ENCODE measurements around the gene AKR1C1. TPM values are rescaled to one million over a fixed set of nuclear protein-coding genes. Genes with fewer than 3 reads are reported as not detected.
"Not testable (repeated sequence)": the region's sequence is repeated elsewhere in the genome, so short reads cannot be mapped to it uniquely, and the experiment has no call there.

Gene AKR1C1
- total RNA-seq, 1 experiment from 2014 or later = 0.31 TPM

DNA sequence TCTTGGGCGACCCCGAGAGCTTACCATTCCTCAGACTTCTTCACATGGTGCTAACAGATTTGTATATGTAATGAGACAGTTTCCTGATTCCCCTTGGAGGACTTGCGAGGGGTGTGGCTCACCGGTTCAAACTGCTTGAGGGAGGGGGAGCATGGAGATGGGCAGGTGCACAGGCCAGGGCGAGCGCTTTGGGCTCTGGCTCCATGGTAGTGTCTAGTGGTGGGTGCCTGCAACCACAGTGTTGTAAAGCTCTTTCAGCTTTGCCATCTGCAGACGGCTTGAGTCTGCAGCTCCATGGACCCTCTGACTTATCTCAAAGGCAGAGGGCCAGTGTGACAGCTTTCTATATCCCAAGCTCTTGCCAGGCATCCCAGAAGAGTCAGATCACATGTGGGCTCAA, 7.1 kb upstream of the AKR1C1 start:
- POLR2A ChIA-PET; CTCF ChIA-PET; intact Hi-C loops (cut with micrococcal nuclease; ENCODE audit: unreplicated experiment): not testable (repeated sequence)

DNA sequence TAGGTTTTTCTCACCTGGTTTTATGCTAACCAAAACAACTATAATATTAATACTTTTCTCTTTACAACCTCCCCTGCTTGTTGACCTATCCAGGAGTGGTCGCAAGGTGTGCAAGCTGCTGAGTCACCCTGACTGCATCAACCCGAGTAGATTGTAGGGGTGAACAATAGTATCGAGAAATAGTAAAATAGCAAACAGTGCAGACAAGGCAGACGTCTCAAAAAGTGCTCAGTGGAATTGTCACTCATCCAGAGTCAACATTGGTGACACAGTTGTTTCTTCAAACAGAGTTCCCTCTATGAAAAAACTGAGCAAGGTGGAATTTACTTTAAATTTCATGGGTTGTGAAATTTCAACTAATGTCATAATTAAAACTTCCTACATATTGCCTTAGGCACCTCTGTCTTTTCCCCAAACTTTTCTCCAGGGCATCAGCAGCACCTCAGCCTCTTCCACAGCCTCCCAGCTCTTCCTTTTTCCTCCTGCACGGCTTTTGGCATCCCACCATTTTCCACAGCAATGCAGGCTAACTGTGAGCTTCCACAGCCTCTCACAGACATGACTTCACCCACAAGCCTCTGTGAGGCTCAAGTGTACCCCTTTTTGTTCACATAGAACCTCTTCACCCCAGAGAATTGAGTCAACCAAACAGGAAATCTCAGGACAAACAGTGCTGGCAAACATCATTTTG, 6.1 kb upstream of the AKR1C1 start:
- intact Hi-C loops (cut with micrococcal nuclease; ENCODE audit: unreplicated experiment); BruUV-seq (replicated peaks); H3K27me3 ChIP-seq (ENCODE audit: control insufficient read depth, insufficient read depth, low read length); H3K9me3 ChIP-seq (ENCODE audit: control insufficient read depth, insufficient read depth, low read depth, low read length); in situ Hi-C loops (cut with HindIII; ENCODE audit: low pct_unique_long_range_greater_than_20kb, low sequenced_read_pairs); ATAC-seq; H3K4me3 ChIP-seq (ENCODE audit: low read depth in 2 of 2, low read length in 2 of 2); H3K36me3 ChIP-seq (ENCODE audit: control insufficient read depth, insufficient read depth, low read length); DNase-seq (ENCODE audit: low read depth, low spot score); CTCF ChIA-PET; H3K4me1 ChIP-seq (ENCODE audit: control insufficient read depth, insufficient read depth, low read length); POLR2A ChIA-PET; H3K27ac ChIP-seq (ENCODE audit: low read length): not testable (repeated sequence)

More for the DNA sequence above, 7.1 kb upstream of the AKR1C1 start:
- H3K4me3 ChIP-seq (ENCODE audit: low read depth in 2 of 2, low read length in 2 of 2); H3K27me3 ChIP-seq (ENCODE audit: control insufficient read depth, insufficient read depth, low read length); in situ Hi-C loops (cut with HindIII; ENCODE audit: low pct_unique_long_range_greater_than_20kb, low sequenced_read_pairs); H3K27ac ChIP-seq (ENCODE audit: low read length); DNase-seq (ENCODE audit: low read depth, low spot score); ATAC-seq; H3K9me3 ChIP-seq (ENCODE audit: control insufficient read depth, insufficient read depth, low read depth, low read length); H3K4me1 ChIP-seq (ENCODE audit: control insufficient read depth, insufficient read depth, low read length); H3K36me3 ChIP-seq (ENCODE audit: control insufficient read depth, insufficient read depth, low read length); BruUV-seq (replicated peaks): not testable (repeated sequence)

DNA sequence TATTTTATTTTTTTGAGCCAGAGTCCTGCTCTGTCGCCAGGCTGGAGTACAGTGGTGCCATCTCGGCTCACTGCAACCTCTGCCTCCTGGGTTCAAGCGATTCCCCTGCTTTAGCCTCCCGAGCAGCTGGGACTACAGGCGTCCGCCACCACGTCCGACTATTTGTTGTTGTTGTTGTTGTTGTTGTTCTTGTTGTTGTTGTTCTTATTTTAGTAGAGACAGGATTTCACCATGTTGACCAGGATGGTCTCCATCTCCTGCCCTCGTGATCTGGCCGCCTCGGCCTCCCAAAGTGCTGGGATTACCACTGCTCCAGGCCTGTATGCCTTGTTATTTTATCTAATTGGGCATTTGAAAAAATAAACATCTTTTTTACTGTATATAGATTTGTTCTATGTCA, 1.7 kb upstream of the AKR1C1 start:
- ATAC-seq; H3K4me1 ChIP-seq (ENCODE audit: control insufficient read depth, insufficient read depth, low read length); CTCF ChIA-PET; H3K9me3 ChIP-seq (ENCODE audit: control insufficient read depth, insufficient read depth, low read depth, low read length); DNase-seq (ENCODE audit: low read depth, low spot score); H3K4me3 ChIP-seq (ENCODE audit: low read depth in 2 of 2, low read length in 2 of 2); in situ Hi-C loops (cut with HindIII; ENCODE audit: low pct_unique_long_range_greater_than_20kb, low sequenced_read_pairs); H3K36me3 ChIP-seq (ENCODE audit: control insufficient read depth, insufficient read depth, low read length); H3K27me3 ChIP-seq (ENCODE audit: control insufficient read depth, insufficient read depth, low read length); intact Hi-C loops (cut with micrococcal nuclease; ENCODE audit: unreplicated experiment); BruUV-seq (replicated peaks); H3K27ac ChIP-seq (ENCODE audit: low read length): not testable (repeated sequence)
- POLR2A ChIA-PET = interaction anchor here (0.7 kb wide), 1 partner anchor 118 kb away, joined by 3 read pairs; no protein-coding TSS in a partner anchor

DNA sequence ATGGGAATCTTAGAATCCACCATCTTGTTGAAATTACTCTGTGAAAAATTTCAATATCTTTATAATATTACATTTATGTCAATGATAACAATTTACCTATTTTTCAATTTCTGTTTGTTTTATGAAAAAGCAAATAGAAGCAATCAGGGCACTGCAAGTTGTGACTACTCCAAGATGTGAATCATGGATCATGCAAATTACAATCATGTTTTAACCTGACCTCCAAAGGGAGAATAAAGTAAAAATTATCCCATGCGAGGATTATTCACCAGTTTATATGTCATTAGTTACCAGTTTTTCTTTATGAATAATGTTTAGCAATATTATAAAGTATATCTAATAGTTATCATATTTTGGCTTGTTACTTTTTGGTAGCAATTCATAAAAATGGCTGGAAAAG, 907 bp upstream of the AKR1C1 start:
- POLR2A ChIA-PET; in situ Hi-C loops (cut with HindIII; ENCODE audit: low pct_unique_long_range_greater_than_20kb, low sequenced_read_pairs); H3K4me1 ChIP-seq (ENCODE audit: control insufficient read depth, insufficient read depth, low read length); BruUV-seq (replicated peaks); H3K27me3 ChIP-seq (ENCODE audit: control insufficient read depth, insufficient read depth, low read length); H3K36me3 ChIP-seq (ENCODE audit: control insufficient read depth, insufficient read depth, low read length); DNase-seq (ENCODE audit: low read depth, low spot score); H3K9me3 ChIP-seq (ENCODE audit: control insufficient read depth, insufficient read depth, low read depth, low read length); CTCF ChIA-PET; H3K4me3 ChIP-seq (ENCODE audit: low read depth in 2 of 2, low read length in 2 of 2); H3K27ac ChIP-seq (ENCODE audit: low read length); ATAC-seq; intact Hi-C loops (cut with micrococcal nuclease; ENCODE audit: unreplicated experiment): not testable (repeated sequence)

DNA sequence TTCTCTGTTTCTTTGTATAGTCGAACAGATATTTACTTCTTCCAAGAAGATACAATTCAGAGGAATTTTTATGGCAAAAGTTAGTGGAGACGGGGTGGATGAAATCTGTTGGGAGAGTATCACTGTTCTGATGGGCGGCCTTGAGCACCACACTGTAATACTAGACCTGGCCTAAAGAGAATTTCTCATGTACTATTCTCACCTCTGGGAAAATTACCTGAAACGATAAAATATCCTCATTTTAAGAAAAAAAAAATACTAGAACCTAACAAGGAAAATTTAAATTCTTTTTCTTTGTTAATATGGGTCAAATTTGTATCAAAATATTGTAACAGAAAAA, 570 bp downstream of the AKR1C1 start:
- CTCF ChIA-PET; ATAC-seq; H3K4me1 ChIP-seq (ENCODE audit: control insufficient read depth, insufficient read depth, low read length); in situ Hi-C loops (cut with HindIII; ENCODE audit: low pct_unique_long_range_greater_than_20kb, low sequenced_read_pairs); H3K4me3 ChIP-seq (ENCODE audit: low read depth in 2 of 2, low read length in 2 of 2); intact Hi-C loops (cut with micrococcal nuclease; ENCODE audit: unreplicated experiment); DNase-seq (ENCODE audit: low read depth, low spot score); H3K27me3 ChIP-seq (ENCODE audit: control insufficient read depth, insufficient read depth, low read length); H3K27ac ChIP-seq (ENCODE audit: low read length); BruUV-seq (replicated peaks); H3K9me3 ChIP-seq (ENCODE audit: control insufficient read depth, insufficient read depth, low read depth, low read length); H3K36me3 ChIP-seq (ENCODE audit: control insufficient read depth, insufficient read depth, low read length); POLR2A ChIA-PET: not testable (repeated sequence)

DNA sequence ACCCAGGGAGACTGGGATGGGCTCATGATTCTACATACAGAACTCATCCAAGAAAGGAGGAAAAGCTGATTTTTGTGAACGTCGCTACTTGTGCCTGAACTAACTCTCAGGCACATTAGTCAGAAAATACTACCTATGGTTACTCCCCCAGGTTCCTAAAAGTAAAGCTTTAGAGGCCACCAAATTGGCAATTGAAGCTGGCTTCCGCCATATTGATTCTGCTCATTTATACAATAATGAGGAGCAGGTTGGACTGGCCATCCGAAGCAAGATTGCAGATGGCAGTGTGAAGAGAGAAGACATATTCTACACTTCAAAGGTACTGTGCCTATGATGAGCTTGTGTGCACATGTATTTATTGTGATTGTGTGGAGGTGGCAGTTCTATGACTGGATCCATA, 2.5 kb downstream of the AKR1C1 start:
- ATAC-seq; H3K27me3 ChIP-seq (ENCODE audit: control insufficient read depth, insufficient read depth, low read length); intact Hi-C loops (cut with micrococcal nuclease; ENCODE audit: unreplicated experiment); CTCF ChIA-PET; H3K4me1 ChIP-seq (ENCODE audit: control insufficient read depth, insufficient read depth, low read length); H3K27ac ChIP-seq (ENCODE audit: low read length); H3K36me3 ChIP-seq (ENCODE audit: control insufficient read depth, insufficient read depth, low read length); in situ Hi-C loops (cut with HindIII; ENCODE audit: low pct_unique_long_range_greater_than_20kb, low sequenced_read_pairs); DNase-seq (ENCODE audit: low read depth, low spot score); POLR2A ChIA-PET; H3K9me3 ChIP-seq (ENCODE audit: control insufficient read depth, insufficient read depth, low read depth, low read length); H3K4me3 ChIP-seq (ENCODE audit: low read depth in 2 of 2, low read length in 2 of 2); BruUV-seq (replicated peaks): not testable (repeated sequence)

DNA sequence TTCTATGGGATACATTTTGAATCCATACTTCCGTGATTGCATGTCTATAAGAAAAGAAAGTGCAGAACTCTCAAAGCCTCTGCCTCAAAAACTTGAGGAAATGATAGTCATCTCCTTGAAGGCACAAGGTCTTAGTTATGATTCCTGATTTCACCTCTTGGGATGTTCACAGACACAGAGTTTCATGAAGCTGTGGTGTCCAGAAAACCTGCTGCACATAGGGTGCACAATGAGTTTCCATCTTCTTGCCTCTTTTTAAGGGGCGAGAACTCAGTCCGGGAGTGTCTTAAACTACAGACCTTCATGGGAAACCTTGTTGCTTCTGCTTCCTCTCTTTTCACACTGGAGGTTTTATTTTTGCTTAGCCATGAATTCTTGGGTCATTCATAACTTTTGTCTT, 4.0 kb downstream of the AKR1C1 start:
- H3K4me1 ChIP-seq (ENCODE audit: control insufficient read depth, insufficient read depth, low read length); BruUV-seq (replicated peaks); H3K27me3 ChIP-seq (ENCODE audit: control insufficient read depth, insufficient read depth, low read length); ATAC-seq; intact Hi-C loops (cut with micrococcal nuclease; ENCODE audit: unreplicated experiment); H3K4me3 ChIP-seq (ENCODE audit: low read depth in 2 of 2, low read length in 2 of 2); H3K9me3 ChIP-seq (ENCODE audit: control insufficient read depth, insufficient read depth, low read depth, low read length); POLR2A ChIA-PET; H3K36me3 ChIP-seq (ENCODE audit: control insufficient read depth, insufficient read depth, low read length); H3K27ac ChIP-seq (ENCODE audit: low read length); DNase-seq (ENCODE audit: low read depth, low spot score); CTCF ChIA-PET; in situ Hi-C loops (cut with HindIII; ENCODE audit: low pct_unique_long_range_greater_than_20kb, low sequenced_read_pairs): not testable (repeated sequence)

DNA sequence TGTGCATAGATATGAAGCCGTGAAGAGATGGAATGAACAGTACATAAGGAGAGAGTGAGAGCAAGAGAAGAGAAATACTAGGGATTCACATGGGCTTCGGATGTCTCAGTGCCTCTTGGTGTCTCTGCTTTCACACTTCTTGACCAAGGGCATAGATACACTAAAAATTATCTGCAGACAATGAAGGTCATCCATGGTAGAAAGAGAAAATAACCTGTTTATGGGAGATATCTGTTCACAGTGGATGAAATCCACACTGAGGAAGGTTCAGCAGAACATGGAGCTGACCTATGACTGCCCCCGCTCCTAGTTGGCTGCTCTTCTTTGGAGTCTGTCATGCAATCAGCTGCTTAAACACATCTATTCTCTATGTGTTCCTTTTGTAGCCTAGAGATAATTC, 6.1 kb downstream of the AKR1C1 start:
- in situ Hi-C loops (cut with HindIII; ENCODE audit: low pct_unique_long_range_greater_than_20kb, low sequenced_read_pairs); H3K36me3 ChIP-seq (ENCODE audit: control insufficient read depth, insufficient read depth, low read length); CTCF ChIA-PET; H3K9me3 ChIP-seq (ENCODE audit: control insufficient read depth, insufficient read depth, low read depth, low read length); POLR2A ChIA-PET; DNase-seq (ENCODE audit: low read depth, low spot score); H3K4me3 ChIP-seq (ENCODE audit: low read depth in 2 of 2, low read length in 2 of 2); H3K27ac ChIP-seq (ENCODE audit: low read length); BruUV-seq (replicated peaks); ATAC-seq; H3K4me1 ChIP-seq (ENCODE audit: control insufficient read depth, insufficient read depth, low read length); H3K27me3 ChIP-seq (ENCODE audit: control insufficient read depth, insufficient read depth, low read length); intact Hi-C loops (cut with micrococcal nuclease; ENCODE audit: unreplicated experiment): not testable (repeated sequence)

Measured in Panc1 (cell line).